Body of pancreas (tissue), 4 donors: ENCODE data around the gene MYO1B.

Experiments
- POLR2A ChIP-seq, 3 donors: fragments of 450-650 bp; IDR thresholded peaks; one replicate each; pipeline ENCODE4 v1.6.1; 2016; ENCODE audit warnings: antibody characterized with exemption in 3 of 3, mild to moderate bottlenecking in 2 of 3
- TF ChIP-seq, protein P1 (sequence below), 7 experiments: fragments of 450-650 bp in 4 of 7; fragments of 200-600 bp in 3 of 7; sonication (generic) in 3 of 7; IDR thresholded peaks; one replicate each; pipeline ENCODE4 v1.5.1; 2016 to 2019; ENCODE audit warnings: antibody characterized with exemption in 7 of 7

GRCh38 chr2:191363267-191363666 lies 118.1 kb downstream of the MYO1B start:
- TF ChIP-seq, protein P1, sequence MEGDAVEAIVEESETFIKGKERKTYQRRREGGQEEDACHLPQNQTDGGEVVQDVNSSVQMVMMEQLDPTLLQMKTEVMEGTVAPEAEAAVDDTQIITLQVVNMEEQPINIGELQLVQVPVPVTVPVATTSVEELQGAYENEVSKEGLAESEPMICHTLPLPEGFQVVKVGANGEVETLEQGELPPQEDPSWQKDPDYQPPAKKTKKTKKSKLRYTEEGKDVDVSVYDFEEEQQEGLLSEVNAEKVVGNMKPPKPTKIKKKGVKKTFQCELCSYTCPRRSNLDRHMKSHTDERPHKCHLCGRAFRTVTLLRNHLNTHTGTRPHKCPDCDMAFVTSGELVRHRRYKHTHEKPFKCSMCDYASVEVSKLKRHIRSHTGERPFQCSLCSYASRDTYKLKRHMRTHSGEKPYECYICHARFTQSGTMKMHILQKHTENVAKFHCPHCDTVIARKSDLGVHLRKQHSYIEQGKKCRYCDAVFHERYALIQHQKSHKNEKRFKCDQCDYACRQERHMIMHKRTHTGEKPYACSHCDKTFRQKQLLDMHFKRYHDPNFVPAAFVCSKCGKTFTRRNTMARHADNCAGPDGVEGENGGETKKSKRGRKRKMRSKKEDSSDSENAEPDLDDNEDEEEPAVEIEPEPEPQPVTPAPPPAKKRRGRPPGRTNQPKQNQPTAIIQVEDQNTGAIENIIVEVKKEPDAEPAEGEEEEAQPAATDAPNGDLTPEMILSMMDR (IDR thresholded peaks at IDR 0.05) = no peak
- TF ChIP-seq POLR2A (IDR thresholded peaks at IDR 0.05) = no peak
